ENCODE measurements around the gene CHMP4B.

The CHMP4B gene

GRCh38 chr20:33841436-33841799, 30.3 kb downstream of the CHMP4B start:
- ATAC-seq = no peak

GRCh38 chr20:33842346-33842745, 31.2 kb downstream of the CHMP4B start:
- no peak for ATAC-seq

- no peak for ATAC-seq
Measured at GRCh38 chr20:33843050-33843449, 31.9 kb downstream of the CHMP4B start.

GRCh38 chr20:33843854-33844253, 32.7 kb downstream of the CHMP4B start:
- peak; percentile 72 to 84 for ATAC-seq

- no peak for ATAC-seq
Measured at GRCh38 chr20:33846291-33846935, 35.3 kb downstream of the CHMP4B start.

- ATAC-seq = no peak
Measured at GRCh38 chr20:33847006-33847405, 35.9 kb downstream of the CHMP4B start.

GRCh38 chr20:33848391-33848790, 37.2 kb downstream of the CHMP4B start:
- no peak for ATAC-seq

- no peak for ATAC-seq
Measured at GRCh38 chr20:33850159-33850558, 39.0 kb downstream of the CHMP4B start.

- ATAC-seq = no peak
Measured at GRCh38 chr20:33851842-33852466, 40.8 kb downstream of the CHMP4B start.

GRCh38 chr20:33852626-33853506, 41.7 kb downstream of the CHMP4B start:
- ATAC-seq = peak; percentile 10 to 53

GRCh38 chr20:33853507-33853813, 42.3 kb downstream of the CHMP4B start:
- ATAC-seq = peak; percentile 56 to 71

GRCh38 chr20:33857722-33858563, 46.8 kb downstream of the CHMP4B start:
- ATAC-seq = no peak

- peak; percentile 24 for ATAC-seq
Measured at GRCh38 chr20:33858666-33859065, 47.5 kb downstream of the CHMP4B start.

GRCh38 chr20:33859157-33859695, 48.1 kb downstream of the CHMP4B start:
- ATAC-seq = peak; percentile 58 to 69

- no peak for ATAC-seq
Measured at GRCh38 chr20:33859751-33860150, 48.6 kb downstream of the CHMP4B start.

- no peak for ATAC-seq
Measured at GRCh38 chr20:33861458-33861857, 50.3 kb downstream of the CHMP4B start.

GRCh38 chr20:33862709-33863403, 51.7 kb downstream of the CHMP4B start:
- ATAC-seq = peak in 1 of 2 donors; percentile 28

GRCh38 chr20:33863440-33864323, 52.5 kb downstream of the CHMP4B start:
- ATAC-seq = no peak

- ATAC-seq = no peak
Measured at GRCh38 chr20:33864324-33864963, 53.3 kb downstream of the CHMP4B start.

GRCh38 chr20:33865761-33866370, 54.7 kb downstream of the CHMP4B start:
- no peak for ATAC-seq

Data from activated CD4-positive, CD25-positive, alpha-beta regulatory T cell treated with anti-CD3 and anti-CD28 coated beads, Interleukin-2, amount 50 U/mL, for 24 hours (primary cell).